DOHH2 (cell line): ENCODE results near the gene ELL2.

ENCODE experiments used
- H3F3A ChIP-seq: fragments of 200-600 bp; sonication (generic), shearing (Covaris generic); 2 replicates; pipeline ENCODE4 v1.6.0; 2016; ENCODE audit warnings: antibody characterized with exemption, mild to moderate bottlenecking; ENCODE audit not compliant: control insufficient read depth, insufficient read depth
- H3K27ac ChIP-seq: fragments of 200-600 bp; sonication (generic); 2 replicates; pipeline ENCODE4 v1.5.1; 2014; ENCODE audit warnings: low read depth, mild to moderate bottlenecking, low read length, moderate library complexity
- H3K27me3 ChIP-seq: fragments of 200-600 bp; sonication (generic); 2 replicates; pipeline ENCODE4 v1.6.1; 2014; ENCODE audit warnings: mild to moderate bottlenecking, low read length, mixed read lengths; ENCODE audit not compliant: control insufficient read depth
- H3K36me3 ChIP-seq: fragments of 200-600 bp; sonication (generic); 2 replicates; pipeline ENCODE4 v1.6.1; 2014; ENCODE audit warnings: mild to moderate bottlenecking, low read length, moderate library complexity, mixed read lengths; ENCODE audit not compliant: control insufficient read depth
- H3K4me1 ChIP-seq: fragments of 200-600 bp; sonication (generic); 2 replicates; pipeline ENCODE4 v1.6.1; 2014; ENCODE audit warnings: mild to moderate bottlenecking, low read length, mixed read lengths; ENCODE audit not compliant: control insufficient read depth
- H3K4me2 ChIP-seq: fragments of 200-600 bp; sonication (generic); 2 replicates; pipeline ENCODE4 v1.6.0; 2014; ENCODE audit warnings: mild to moderate bottlenecking, low read length, moderate library complexity
- H3K4me3 ChIP-seq: fragments of 200-600 bp; sonication (generic); 2 replicates; pipeline ENCODE4 v1.5.1; 2014; ENCODE audit warnings: mild to moderate bottlenecking, low read length, mixed read lengths
- H3K79me2 ChIP-seq: fragments of 200-600 bp; sonication (generic); 2 replicates; pipeline ENCODE4 v1.6.1; 2014; ENCODE audit warnings: mild to moderate bottlenecking, low read length, mixed read lengths; ENCODE audit not compliant: control insufficient read depth
- H3K9me2 ChIP-seq: fragments of 200-600 bp; sonication (generic); replicated peaks from 2 replicates; pipeline ENCODE4 v1.6.1; 2014; ENCODE audit warnings: mild to moderate bottlenecking, low read length, mixed read lengths; ENCODE audit not compliant: control insufficient read depth
- H3K9me3 ChIP-seq: fragments of 200-600 bp; sonication (generic); 2 replicates; pipeline ENCODE4 v1.6.1; 2014; ENCODE audit warnings: antibody characterized with exemption, low read length, mixed read lengths; ENCODE audit not compliant: control insufficient read depth, insufficient read depth
- H4K20me1 ChIP-seq: fragments of 200-600 bp; sonication (generic); 2 replicates; pipeline ENCODE4 v1.6.0; 2014; ENCODE audit warnings: low read depth, mild to moderate bottlenecking, antibody characterized with exemption, low read length, moderate library complexity; ENCODE audit not compliant: control insufficient read depth, insufficient read depth
- EZH2phosphoT487 ChIP-seq: fragments of 200-600 bp; sonication (generic); IDR thresholded peaks from 2 replicates; pipeline ENCODE4 v1.6.1; 2017; ENCODE audit warnings: borderline replicate concordance, mild to moderate bottlenecking, antibody characterized with exemption, low read length, moderate library complexity, mixed read lengths
- TF ChIP-seq, protein P1 (sequence below): fragments of 200-600 bp; sonication (generic); IDR thresholded peaks from one replicate; pipeline ENCODE4 v1.5.1; 2014; ENCODE audit warnings: antibody characterized with exemption, mild to moderate bottlenecking, low read depth, low read length; ENCODE audit not compliant: poor library complexity, severe bottlenecking

ELL2 gene

DNA sequence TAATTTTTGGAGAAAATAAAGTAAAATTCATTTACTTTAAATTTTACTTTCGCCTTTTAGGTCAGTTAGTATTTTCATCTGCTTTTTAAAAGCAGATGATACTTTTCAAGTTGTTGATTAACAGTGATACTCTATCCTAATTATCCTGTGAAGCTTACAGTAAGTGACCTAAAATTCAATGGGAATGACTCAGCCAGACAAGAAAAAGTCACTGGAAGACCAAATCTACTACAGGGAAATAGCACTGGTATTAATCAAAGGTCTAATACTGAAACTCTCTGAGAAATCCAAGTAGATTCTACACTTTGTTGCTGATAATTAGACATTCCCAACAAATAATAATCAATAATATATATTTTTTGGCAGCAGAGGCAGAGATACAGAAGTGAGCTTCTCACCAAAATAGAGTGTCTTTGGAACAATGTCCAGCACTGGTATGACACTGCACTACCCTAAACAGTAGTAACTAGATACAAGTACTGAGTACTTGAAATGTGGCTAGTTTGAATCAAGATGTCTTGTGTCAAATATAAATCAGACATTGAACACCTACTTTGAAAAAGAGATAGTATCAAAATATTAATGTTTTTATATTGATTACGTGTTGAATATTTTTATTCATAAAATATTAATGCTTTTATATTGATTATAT lies 22.8 kb upstream of the ELL2 start:
- Histone ChIP-seq H3K4me3 (no peak overlapping the region), H3K4me2 (no peak overlapping the region), H3K79me2 (no peaks in the 10 kb centered on the region), H3K9me3 (no peaks in the 10 kb centered on the region), H3K27ac (no peak overlapping the region), H3K9me2 (no peaks in the 10 kb centered on the region), H3K36me3 (no peaks in the 10 kb centered on the region), H3K4me1 (no peaks in the 10 kb centered on the region), H3K27me3 (no peaks in the 10 kb centered on the region), H4K20me1 (no peaks in the 10 kb centered on the region), H3F3A (no peaks in the 10 kb centered on the region)
- TF ChIP-seq EZH2phosphoT487 = no peak
- TF ChIP-seq, protein P1, sequence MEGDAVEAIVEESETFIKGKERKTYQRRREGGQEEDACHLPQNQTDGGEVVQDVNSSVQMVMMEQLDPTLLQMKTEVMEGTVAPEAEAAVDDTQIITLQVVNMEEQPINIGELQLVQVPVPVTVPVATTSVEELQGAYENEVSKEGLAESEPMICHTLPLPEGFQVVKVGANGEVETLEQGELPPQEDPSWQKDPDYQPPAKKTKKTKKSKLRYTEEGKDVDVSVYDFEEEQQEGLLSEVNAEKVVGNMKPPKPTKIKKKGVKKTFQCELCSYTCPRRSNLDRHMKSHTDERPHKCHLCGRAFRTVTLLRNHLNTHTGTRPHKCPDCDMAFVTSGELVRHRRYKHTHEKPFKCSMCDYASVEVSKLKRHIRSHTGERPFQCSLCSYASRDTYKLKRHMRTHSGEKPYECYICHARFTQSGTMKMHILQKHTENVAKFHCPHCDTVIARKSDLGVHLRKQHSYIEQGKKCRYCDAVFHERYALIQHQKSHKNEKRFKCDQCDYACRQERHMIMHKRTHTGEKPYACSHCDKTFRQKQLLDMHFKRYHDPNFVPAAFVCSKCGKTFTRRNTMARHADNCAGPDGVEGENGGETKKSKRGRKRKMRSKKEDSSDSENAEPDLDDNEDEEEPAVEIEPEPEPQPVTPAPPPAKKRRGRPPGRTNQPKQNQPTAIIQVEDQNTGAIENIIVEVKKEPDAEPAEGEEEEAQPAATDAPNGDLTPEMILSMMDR = no peak

DNA sequence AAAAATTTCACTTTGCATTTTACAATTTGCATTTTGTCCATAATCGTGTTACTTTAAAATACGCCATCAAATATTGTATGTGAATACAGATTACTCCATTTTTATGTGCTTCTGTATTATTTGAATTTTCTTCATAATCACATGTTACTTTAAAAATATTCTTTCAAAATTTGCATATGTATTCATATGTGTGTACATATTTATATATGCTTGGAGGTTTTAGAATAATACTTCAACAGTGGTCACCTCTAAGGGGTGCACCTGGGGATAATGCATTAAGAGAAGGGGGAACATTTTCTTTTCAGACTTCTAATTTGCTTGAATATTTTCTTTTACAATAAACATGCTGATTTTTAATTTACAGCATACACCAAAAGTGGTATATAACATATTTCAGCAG lies 21.9 kb upstream of the ELL2 start:
- TF ChIP-seq EZH2phosphoT487 = no peak
- TF ChIP-seq, protein P1 = no peak
- no peaks in the 10 kb centered on the region for H3K9me3 ChIP-seq
- H3K4me3 ChIP-seq = no peak overlapping the region
- H3K4me1 ChIP-seq = no peaks in the 10 kb centered on the region
- no peaks in the 10 kb centered on the region for H3K79me2 ChIP-seq
- no peak overlapping the region for H3K4me2 ChIP-seq
- H4K20me1 ChIP-seq = no peaks in the 10 kb centered on the region
- H3K9me2 ChIP-seq = no peaks in the 10 kb centered on the region
- H3K27me3 ChIP-seq = no peaks in the 10 kb centered on the region
- no peaks in the 10 kb centered on the region for H3F3A ChIP-seq
- H3K36me3 ChIP-seq = no peaks in the 10 kb centered on the region
- H3K27ac ChIP-seq = no peak overlapping the region

GRCh38 chr5:95983080-95983479 lies 21.4 kb upstream of the ELL2 start:
- H3K4me1 ChIP-seq = no peaks in the 10 kb centered on the region
- H3K79me2 ChIP-seq = no peaks in the 10 kb centered on the region
- 0 out of 2 replicates have a peak, but pooled peaks cover 2% of the 10 kb centered on the region for H3K27me3 ChIP-seq
- no peaks in the 10 kb centered on the region for H3F3A ChIP-seq
- H4K20me1 ChIP-seq = no peaks in the 10 kb centered on the region
- H3K27ac ChIP-seq = no peak overlapping the region
- TF ChIP-seq, protein P1 = no peak
- no peak for TF ChIP-seq EZH2phosphoT487
- no peaks in the 10 kb centered on the region for H3K9me3 ChIP-seq
- no peak overlapping the region for H3K4me2 ChIP-seq
- no peak overlapping the region for H3K4me3 ChIP-seq
- H3K9me2 ChIP-seq = no peaks in the 10 kb centered on the region
- H3K36me3 ChIP-seq = no peaks in the 10 kb centered on the region
